Activated T-helper 1 cell treated with anti-CD3 and anti-CD28 coated beads, Interleukin-2, amount 50 U/mL, for 16 hours (primary cell): ENCODE data around the gene DENND4C.
"Not testable (repeated sequence)": the region's sequence is repeated elsewhere in the genome, so short reads cannot be mapped to it uniquely, and the experiment has no call there.

ENCODE experiments used
- DNase-seq, 2 donors: peaks; one replicate each; pipeline ENCODE4 v3.0.0-alpha.2; 2020; ENCODE audit warnings: low read depth in 1 of 2, low spot score in 1 of 2

DENND4C gene

DNA sequence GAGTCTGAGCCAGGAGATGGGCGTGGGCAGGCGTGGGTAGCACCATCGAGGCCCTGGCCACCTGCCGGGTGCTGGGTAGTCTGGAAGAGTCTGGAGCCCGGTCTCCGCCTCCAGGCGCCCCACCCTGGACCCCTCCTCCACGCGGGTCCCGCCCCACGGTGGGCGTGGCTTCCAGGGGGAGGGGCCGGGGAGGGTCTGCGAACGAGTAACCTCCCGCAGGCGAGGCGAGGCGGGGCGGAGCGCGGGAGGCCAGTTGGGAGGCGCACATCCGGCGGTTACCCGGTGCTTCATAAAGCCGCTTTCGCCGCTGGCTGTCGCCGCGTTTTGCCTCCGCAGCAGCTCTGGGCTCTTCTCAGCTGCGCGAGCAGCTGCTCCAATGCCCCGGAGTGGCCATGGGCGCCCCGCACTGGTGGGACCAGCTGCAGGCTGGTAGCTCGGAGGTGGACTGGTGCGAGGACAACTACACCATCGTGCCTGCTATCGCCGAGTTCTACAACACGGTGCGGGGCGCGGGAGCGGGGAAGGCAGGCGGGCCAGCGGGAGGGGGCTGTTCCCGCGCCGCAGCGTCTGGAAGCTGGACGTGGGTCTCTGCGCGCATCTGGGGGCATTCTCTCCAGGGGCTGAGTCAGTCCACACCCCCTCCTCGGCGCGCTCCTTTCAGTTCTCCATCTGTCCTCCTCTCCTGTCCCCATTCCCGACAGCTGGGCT is 178.4 kb downstream of the DENND4C start, which contains the start of gene ACER2:
Gene ACER2 (plus strand): TSS at position 317 of the 708 bp plus-strand sequence. CDS start 76 bp downstream, at position 393.
- peak; percentile 90 to 94 for DNase-seq

DNA sequence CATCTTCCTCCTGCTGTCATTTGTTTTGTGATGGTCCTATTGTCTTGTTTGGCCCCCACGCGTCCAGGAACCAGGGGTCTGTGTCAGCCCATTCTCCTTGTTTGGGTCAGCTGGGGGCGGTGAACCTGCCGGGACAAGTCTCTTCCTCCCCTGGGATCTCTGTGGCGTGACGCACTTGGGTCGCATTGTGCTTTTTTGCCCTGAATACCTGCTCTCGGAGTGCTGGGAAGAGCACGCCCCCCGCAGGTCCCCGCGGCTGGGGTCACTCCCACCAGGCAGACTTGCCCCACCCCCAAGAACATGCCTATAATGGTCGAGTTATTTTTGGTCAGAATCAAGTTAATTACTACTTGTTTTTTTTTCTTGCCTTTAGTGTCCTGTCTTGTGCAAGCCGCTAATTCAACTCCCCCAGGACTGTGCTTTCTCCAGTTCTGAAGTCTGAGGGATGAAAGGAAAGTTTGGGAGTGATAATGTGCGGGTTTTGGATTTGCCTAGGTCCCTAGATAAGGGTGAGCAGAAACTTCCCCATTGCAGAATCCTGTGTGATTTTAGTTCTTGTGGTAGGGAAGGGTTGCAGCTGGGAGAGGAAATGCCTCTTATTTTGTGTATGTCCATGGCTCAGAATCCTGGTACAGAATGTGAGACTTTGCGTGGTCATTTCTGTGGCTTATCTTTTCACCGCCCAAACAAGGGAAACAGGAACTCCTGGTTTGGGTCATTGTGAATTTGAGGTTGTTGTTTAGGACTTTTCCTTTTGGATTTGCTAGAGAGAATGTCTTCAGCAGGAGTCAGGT is 179.1 kb downstream of the DENND4C start:
- DNase-seq, result no peak

DNA sequence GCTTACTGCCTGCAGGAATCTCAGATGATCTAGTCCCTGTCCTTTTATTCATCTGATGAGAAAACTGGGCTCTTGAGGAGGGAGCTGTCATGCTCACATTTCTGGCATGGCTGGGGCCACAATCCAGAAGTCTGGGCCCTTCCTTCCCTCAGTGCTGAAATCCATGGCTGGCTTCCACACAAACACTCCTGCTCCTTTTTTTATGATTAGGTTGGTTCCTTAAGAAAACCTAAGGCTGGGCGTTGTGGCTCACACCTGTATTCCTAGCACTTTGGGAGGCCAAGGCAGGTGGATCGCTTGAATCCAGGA is 179.7 kb downstream of the DENND4C start:
- DNase-seq, result no peak

DNA sequence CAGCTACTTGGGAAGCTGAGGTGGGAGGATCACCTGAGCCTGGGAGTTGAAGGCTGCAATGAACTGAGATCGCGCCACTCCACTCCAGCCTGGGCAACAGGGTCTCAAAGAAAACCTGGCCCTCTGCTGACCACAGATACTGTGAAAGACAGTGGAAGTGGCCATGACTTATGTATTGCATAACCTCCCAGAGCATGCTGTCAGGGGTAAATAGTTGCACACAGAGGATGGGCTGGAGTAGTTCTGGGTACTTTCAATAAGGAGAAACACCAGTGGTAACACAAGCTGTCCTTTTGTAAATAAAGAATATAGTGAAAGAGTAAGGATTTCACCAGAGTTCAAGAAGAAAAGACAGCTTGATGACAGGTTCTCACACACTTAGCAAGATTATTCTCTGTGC is 180.1 kb downstream of the DENND4C start:
- DNase-seq, result no peak

DNA sequence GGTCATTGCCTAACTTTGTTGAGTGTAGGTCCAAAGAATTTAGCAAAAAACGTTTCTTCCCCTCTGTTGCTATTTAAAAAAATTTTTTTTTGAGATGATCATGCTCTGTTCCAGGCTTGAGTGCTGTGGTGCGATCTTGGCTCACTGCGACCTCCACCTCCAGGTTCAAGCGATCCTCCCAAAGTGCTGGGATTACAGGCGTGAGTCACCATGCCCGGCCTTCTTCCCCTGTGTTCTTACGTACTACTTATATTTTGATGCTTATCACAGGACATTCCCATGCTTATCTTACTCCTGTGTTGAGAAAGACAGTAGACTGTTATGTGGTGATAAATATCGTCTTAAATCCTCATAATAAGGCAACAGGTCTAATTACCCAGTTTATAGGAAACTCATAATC is 180.8 kb downstream of the DENND4C start:
- DNase-seq, result no peak

DNA sequence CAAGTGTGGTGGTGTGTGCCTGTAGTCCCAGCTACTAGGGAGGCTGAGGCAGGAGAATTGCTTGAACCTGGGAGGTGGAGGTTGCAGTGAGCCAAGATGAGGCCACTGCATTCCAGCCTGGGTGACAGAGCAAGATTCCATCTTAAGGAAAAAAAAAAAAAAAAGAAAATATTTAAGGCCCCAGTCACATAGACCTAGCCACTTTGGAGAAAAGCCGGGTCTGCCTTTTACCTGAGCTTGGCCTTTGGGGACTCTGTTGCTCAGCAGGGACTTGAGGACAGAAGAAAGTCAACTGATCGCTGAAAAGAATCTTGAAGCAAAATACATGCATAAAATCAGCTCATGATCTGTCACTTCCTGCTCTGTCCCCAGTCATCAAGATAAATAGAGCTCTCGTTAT is 183.0 kb downstream of the DENND4C start:
- not testable (repeated sequence) for DNase-seq

DNA sequence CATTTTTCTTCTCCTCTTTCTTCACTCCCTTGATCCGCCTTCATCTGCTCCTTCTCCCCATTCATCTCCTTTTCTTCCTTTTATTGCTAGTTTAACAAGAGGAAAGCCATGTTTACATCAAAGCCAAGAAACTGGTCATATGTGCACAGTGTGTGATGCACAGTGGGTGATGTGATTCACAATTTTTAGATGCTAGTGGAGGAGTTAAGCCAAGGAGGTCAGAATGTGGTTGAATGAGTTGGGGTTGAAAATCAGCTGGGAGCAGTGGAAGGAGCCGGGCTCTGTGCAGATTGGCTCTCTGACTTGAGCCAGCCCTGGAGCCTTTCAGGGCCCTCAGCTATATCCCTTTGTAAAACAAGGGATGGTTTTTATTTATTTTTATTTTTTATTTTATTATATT is 185.7 kb downstream of the DENND4C start:
- no peak for DNase-seq

DNA sequence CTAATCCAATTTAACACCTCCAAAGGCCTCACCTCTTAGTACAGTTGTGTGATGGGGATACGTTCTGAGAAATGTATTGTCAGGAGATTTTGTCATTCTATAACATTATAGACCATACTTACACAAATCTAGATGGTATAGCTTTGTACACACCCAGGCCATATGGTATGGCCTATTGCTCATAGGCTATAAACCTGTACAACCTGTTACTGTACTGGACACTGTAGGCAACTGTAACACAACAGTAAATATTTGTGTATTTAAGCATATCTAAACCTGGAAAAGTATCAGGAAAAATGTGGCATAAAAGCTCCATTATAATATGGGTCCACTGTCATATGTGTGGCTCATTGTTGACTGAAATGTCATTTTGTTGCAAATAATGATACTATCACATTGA is 190.4 kb downstream of the DENND4C start:
- no peak for DNase-seq
